LNCAP (cell line): Measurements from ENCODE around the gene SENP8.

ENCODE experiments used
- TF ChIP-seq, protein P1 (sequence below): fragments of 450-650 bp; IDR thresholded peaks from 2 replicates; pipeline ENCODE4 v1.5.1; 2017; ENCODE audit warnings: mild to moderate bottlenecking

The SENP8 gene

DNA sequence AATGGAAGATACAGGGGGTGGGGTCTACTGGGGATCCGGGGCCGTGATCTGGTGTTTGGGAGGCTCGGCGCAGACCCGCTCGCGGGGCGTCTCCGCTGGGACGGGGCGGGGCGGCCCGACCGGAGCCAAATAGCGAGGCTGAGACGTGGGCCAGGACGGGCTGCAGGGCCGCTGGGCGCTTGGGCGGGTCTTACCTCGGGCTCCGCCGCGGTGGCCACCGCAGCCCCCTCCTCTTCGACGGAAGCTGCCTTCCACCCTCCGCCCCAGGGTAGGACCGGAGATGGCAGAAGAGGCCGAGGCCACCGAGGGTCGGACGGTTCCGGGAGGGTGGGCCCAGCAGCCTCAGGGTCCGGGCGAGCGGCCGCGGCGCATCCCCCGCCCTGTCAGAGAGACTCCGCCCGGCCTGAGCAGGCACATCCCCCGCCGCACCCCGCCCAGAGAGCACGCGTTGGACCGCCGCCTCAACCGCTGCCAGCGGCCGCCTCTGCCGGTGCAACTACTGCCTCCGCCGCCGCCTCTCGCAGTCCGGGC lies 652 bp upstream of the SENP8 start:
- TF ChIP-seq, protein P1, sequence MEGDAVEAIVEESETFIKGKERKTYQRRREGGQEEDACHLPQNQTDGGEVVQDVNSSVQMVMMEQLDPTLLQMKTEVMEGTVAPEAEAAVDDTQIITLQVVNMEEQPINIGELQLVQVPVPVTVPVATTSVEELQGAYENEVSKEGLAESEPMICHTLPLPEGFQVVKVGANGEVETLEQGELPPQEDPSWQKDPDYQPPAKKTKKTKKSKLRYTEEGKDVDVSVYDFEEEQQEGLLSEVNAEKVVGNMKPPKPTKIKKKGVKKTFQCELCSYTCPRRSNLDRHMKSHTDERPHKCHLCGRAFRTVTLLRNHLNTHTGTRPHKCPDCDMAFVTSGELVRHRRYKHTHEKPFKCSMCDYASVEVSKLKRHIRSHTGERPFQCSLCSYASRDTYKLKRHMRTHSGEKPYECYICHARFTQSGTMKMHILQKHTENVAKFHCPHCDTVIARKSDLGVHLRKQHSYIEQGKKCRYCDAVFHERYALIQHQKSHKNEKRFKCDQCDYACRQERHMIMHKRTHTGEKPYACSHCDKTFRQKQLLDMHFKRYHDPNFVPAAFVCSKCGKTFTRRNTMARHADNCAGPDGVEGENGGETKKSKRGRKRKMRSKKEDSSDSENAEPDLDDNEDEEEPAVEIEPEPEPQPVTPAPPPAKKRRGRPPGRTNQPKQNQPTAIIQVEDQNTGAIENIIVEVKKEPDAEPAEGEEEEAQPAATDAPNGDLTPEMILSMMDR = no peak

DNA sequence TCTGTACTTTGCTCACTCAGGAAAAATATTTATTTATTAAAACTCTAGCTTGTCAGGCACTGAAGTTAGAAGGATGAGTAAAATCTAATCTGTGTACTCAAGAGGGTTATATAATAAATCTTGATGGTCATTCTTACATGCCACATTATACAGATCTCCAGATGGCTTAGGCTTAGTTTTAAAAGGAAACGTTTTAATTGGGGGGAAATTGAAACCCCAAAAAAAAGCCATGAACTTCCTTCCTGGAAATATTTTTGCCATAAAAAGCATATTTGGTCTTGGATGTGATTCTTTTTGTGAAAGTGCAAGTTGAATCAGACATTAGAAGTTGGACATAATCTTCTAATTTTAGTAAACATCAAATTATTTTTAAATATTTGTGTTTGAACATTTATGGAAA lies 6.0 kb downstream of the SENP8 start:
- TF ChIP-seq, protein P1 = no peak

DNA sequence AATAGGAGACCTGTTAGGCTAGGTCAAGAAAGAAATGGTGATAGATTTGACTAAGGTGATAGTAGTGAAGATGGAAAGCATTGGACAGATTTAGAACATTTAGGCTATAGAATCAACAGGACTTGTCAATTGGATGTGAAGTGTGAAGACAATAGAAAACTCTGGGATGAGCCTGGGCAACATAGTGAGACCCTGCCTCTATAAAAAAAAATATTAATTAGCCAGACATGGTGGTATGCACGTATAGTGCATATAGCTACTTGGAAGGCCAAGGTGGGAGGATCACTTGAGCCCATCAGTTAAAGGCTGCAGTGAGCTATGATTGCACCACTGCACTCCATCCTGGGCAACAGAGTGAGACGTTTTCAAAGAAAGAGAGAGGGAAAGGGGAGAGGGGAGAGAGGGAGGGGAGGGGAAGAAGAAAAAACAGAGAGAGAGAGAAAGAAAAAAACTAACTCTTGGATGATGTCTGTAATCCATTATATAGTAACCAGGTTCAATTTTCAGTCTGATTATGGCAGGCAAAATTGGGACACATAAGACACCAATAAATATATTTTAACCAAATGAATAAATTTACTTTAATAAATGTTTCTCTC lies 9.6 kb downstream of the SENP8 start:
- TF ChIP-seq, protein P1 = no peak

DNA sequence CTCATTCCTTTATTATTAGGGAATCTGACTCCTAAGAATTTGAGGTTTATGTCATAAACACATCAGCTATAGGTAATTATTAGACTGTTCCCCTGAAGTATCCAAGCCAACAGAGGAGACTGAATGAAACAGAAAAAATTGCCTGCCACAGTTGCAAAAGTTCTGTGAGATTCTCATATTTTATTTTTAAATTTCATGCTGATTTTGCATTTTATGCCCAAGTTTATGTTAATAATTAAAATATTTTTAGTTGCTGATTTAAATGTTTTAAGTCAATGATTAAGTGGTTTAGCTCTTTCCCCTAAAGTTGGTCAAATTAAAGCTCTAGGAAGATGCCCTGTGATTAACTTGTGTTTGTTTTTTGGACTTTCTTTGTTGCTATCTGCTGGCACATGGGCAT lies 10.2 kb downstream of the SENP8 start:
- TF ChIP-seq, protein P1 = no peak

DNA sequence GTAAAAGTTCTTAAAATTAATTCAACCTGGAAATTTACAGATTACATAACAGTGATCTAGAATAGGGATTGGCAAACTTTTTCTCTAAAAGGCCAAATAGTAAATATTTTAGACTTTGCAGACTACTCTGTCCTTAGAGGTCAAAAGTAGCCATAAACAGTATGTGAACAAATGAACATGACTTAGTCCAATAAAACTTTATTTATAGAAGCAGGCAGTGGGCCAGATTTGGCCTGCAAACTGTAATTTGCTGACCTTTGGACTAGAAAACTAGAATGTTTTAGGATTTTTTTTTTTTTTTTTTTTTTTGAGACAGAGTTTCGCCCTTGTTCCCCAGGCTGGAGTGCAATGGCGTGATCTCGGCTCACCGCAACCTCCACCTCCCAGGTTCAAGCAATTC lies 12.1 kb downstream of the SENP8 start:
- TF ChIP-seq, protein P1 = no peak

DNA sequence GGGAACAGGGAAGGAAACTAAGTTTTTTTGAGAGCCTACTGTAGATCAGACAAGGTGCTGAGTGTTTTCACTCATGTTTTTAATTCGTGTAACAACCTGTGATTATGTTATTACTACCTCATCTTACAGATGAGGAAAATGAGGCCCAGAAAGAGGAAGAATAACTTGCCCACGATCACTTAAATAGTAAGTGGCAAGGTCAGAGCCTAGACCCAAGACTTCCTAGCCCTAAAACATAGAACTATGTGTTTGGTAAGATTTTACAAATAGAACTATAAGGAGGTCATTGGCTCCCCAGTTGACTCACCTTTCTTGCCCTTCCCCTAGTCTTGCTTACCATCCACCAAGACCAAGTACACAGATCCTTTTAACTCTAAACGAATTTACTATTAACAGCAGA lies 13.7 kb downstream of the SENP8 start:
- TF ChIP-seq, protein P1 = no peak

DNA sequence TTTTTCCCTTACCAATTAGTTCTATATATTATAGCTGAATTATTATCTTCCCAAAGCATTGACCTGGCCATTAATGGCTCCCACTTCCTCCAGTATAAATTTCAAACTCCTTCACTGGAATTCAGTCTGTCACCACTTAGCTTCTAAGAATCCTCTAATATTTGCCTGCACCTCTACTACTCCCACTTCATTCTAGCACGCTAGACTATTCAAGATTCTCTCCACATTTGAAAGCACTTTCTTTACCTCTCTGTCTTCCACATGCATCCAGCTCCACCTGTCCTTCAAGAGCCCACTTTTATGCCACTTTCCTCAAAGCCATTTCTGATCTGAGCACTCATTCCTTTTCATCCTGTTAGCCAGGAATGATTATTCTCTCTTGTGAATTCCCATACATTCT lies 15.0 kb downstream of the SENP8 start:
- TF ChIP-seq, protein P1 = no peak

DNA sequence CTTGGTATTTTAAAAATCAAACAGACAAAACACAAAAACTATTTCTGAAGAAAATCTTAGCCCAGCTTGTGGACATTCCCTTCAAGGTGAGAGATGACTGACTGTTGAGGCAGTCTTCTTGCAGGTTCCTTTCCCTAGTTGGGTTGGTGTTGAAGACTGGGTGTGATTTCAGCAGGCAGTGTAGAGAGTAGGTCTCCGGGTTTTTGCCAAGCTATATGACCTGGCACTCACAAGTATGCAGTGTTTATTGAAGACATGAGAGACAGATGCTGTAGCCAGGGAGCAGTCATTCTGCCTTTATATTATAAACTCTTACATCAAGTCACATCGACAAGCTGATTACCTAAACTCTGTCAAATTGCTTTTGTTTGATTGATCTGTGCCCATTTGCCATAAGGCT lies 17.5 kb downstream of the SENP8 start:
- TF ChIP-seq, protein P1 = no peak
